ENCODE results near the gene MIAT. TPM values are rescaled to one million over a fixed set of nuclear protein-coding genes. Genes with fewer than 3 reads are reported as not detected.

The MIAT gene
- total RNA-seq, 1 experiment from 2014 or later: 0.48 TPM

GRCh38 chr22:26718488-26718887 lies 61.1 kb downstream of the MIAT start:
- H3K27me3 ChIP-seq (ENCODE audit: insufficient read depth, low read depth): no peaks in the 10 kb centered on the region
- BruUV-seq (replicated peaks): no TSS peak
- POLR2A ChIA-PET (ENCODE audit: unreplicated experiment): interaction anchor here (0.6 kb wide), 1 partner anchor 1134 kb away, joined by 3 read pairs; no protein-coding TSS in a partner anchor
- intact Hi-C loops (cut with micrococcal nuclease; ENCODE audit: unreplicated experiment): no loop called here
- no peak overlapping the region for H3K4me3 ChIP-seq
- H3K79me2 ChIP-seq (ENCODE audit: low read depth): no peaks in the 10 kb centered on the region
- no peaks in the 10 kb centered on the region for H3K9me2 ChIP-seq (ENCODE audit: insufficient read depth)
- H4K20me1 ChIP-seq (ENCODE audit: insufficient read depth): no peaks in the 10 kb centered on the region
- H3K27ac ChIP-seq: no peak overlapping the region
- no peaks in the 10 kb centered on the region for H3K9me3 ChIP-seq (ENCODE audit: insufficient read depth, low read depth)
- DNase-seq: no peak
- H3K4me2 ChIP-seq: no peak overlapping the region
- no peaks in the 10 kb centered on the region for H3K4me1 ChIP-seq (replicated peaks; ENCODE audit: insufficient read depth)
- TF ChIP-seq CTCF (conservative IDR thresholded peaks at IDR 0.05) (no peak), EZH2 (IDR thresholded peaks at IDR 0.05; ENCODE audit: low read depth) (no peak)
- CTCF ChIA-PET: no interaction called here
- no peak overlapping the region for H2AFZ ChIP-seq
- no peaks in the 10 kb centered on the region for H3K36me3 ChIP-seq (ENCODE audit: low read depth)
- no peaks in the 10 kb centered on the region for H3F3A ChIP-seq (ENCODE audit: insufficient read depth, low read depth)

GRCh38 chr22:26718905-26719304 lies 61.5 kb downstream of the MIAT start:
- Histone ChIP-seq H3K9me2 (ENCODE audit: insufficient read depth) (no peaks in the 10 kb centered on the region), H3K27ac (no peak overlapping the region), H4K20me1 (ENCODE audit: insufficient read depth) (no peaks in the 10 kb centered on the region), H3K79me2 (ENCODE audit: low read depth) (no peaks in the 10 kb centered on the region), H3K27me3 (ENCODE audit: insufficient read depth, low read depth) (no peaks in the 10 kb centered on the region), H3K9me3 (ENCODE audit: insufficient read depth, low read depth) (no peaks in the 10 kb centered on the region), H3K4me1 (replicated peaks; ENCODE audit: insufficient read depth) (no peaks in the 10 kb centered on the region), H3F3A (ENCODE audit: insufficient read depth, low read depth) (no peaks in the 10 kb centered on the region), H2AFZ (no peak overlapping the region), H3K36me3 (ENCODE audit: low read depth) (no peaks in the 10 kb centered on the region), H3K4me3 (no peak overlapping the region), H3K4me2 (no peak overlapping the region)
- POLR2A ChIA-PET (ENCODE audit: unreplicated experiment): interaction anchor here (0.6 kb wide), 1 partner anchor 1134 kb away, joined by 3 read pairs; no protein-coding TSS in a partner anchor
- intact Hi-C loops (cut with micrococcal nuclease; ENCODE audit: unreplicated experiment): no loop called here
- CTCF ChIA-PET: no interaction called here
- no peak for TF ChIP-seq CTCF (conservative IDR thresholded peaks at IDR 0.05)
- TF ChIP-seq EZH2 (IDR thresholded peaks at IDR 0.05; ENCODE audit: low read depth): no peak
- DNase-seq: peak; percentile 1 to 21
- no TSS peak for BruUV-seq (replicated peaks)

GRCh38 chr22:26722159-26722558 lies 64.8 kb downstream of the MIAT start:
- Histone ChIP-seq H3K36me3 (ENCODE audit: low read depth) (no peaks in the 10 kb centered on the region), H3K79me2 (ENCODE audit: low read depth) (no peaks in the 10 kb centered on the region), H3F3A (ENCODE audit: insufficient read depth, low read depth) (no peaks in the 10 kb centered on the region), H3K27me3 (ENCODE audit: insufficient read depth, low read depth) (no peaks in the 10 kb centered on the region), H3K4me3 (no peak overlapping the region), H3K9me2 (ENCODE audit: insufficient read depth) (no peaks in the 10 kb centered on the region), H3K4me1 (replicated peaks; ENCODE audit: insufficient read depth) (no peaks in the 10 kb centered on the region), H2AFZ (no peak overlapping the region), H3K4me2 (no peak overlapping the region), H3K9me3 (ENCODE audit: insufficient read depth, low read depth) (no peaks in the 10 kb centered on the region), H4K20me1 (ENCODE audit: insufficient read depth) (no peaks in the 10 kb centered on the region), H3K27ac (no peak overlapping the region)
- intact Hi-C loops (cut with micrococcal nuclease; ENCODE audit: unreplicated experiment): no loop called here
- ChIA-PET CTCF (no interaction called here), POLR2A (ENCODE audit: unreplicated experiment) (no interaction called here)
- peak in 1 of 2 experiments; percentile 32 for DNase-seq
- no TSS peak for BruUV-seq (replicated peaks)
- TF ChIP-seq CTCF (conservative IDR thresholded peaks at IDR 0.05) (no peak), EZH2 (IDR thresholded peaks at IDR 0.05; ENCODE audit: low read depth) (no peak)
